ENCODE measurements around the gene COL27A1. TPM values are rescaled to one million over a fixed set of nuclear protein-coding genes. Genes with fewer than 3 reads are reported as not detected.

COL27A1 gene
- total RNA-seq, 2 experiments from 2014 or later, result 4.0 to 4.1 TPM

DNA sequence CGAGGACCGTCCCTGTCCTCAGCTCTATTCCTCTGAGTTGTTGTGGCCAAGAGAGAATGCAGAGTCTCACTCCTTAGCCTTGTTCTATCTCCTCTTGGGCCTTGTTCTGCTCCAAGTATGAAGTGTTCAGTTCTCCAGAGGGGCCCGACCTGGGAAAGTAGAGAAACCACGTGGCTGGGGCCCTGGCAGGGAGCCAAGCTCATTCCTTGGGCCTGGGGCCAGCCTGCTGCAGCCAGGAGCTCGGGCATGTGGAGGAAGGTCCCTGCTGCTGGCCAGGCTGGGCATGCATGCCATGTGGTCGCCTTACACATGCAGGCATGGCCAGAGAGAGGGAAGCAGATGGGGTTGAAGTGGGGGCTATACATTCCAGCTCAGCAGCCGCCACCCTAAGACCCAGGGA lies 60.7 kb downstream of the COL27A1 start:
- DNase-seq, result no peak
- Mint-ChIP-seq H3K4me3 (no peak overlapping the region), H3K36me3 (no peaks in the 10 kb centered on the region), H3K4me1 (ENCODE audit: low read depth) (no peaks in the 10 kb centered on the region), H3K9me3 (no peaks in the 10 kb centered on the region), H3K27ac (no peak overlapping the region), H3K27me3 (no peaks in the 10 kb centered on the region)
- intact Hi-C loops (cut with micrococcal nuclease), result no loop called here
- ChIA-PET POLR2A (no interaction called here), CTCF (interaction anchor here (1.5 kb wide), 1 partner anchor 108 kb away, joined by 4 read pairs; no protein-coding TSS in a partner anchor)

DNA sequence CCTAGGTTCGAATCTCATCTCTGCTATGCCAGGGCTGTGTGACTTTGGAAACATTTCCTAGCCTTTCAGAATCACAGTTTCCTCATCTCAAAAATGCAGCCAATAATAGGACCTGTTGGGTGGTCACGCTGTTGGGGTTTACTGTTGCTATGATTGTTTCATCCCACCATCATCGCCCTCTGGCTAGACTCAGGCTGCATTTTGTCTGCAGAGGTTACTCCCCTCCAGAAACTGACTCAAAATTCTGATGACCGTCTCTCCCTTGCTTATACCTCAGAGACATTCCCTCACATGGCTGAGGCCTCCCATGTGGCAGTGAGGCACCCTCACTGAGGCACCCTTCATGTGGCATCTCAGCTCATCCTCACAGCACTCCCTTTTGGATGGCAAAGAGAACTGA lies 61.6 kb downstream of the COL27A1 start:
- Mint-ChIP-seq H3K27ac (no peak overlapping the region), H3K36me3 (no peaks in the 10 kb centered on the region), H3K27me3 (no peaks in the 10 kb centered on the region), H3K4me1 (ENCODE audit: low read depth) (no peaks in the 10 kb centered on the region), H3K4me3 (no peak overlapping the region), H3K9me3 (no peaks in the 10 kb centered on the region)
- intact Hi-C loops (cut with micrococcal nuclease), result no loop called here
- no peak for DNase-seq
- CTCF ChIA-PET, result interaction anchor here (1.5 kb wide), 1 partner anchor 109 kb away, joined by 4 read pairs; no protein-coding TSS in a partner anchor
- POLR2A ChIA-PET, result no interaction called here

DNA sequence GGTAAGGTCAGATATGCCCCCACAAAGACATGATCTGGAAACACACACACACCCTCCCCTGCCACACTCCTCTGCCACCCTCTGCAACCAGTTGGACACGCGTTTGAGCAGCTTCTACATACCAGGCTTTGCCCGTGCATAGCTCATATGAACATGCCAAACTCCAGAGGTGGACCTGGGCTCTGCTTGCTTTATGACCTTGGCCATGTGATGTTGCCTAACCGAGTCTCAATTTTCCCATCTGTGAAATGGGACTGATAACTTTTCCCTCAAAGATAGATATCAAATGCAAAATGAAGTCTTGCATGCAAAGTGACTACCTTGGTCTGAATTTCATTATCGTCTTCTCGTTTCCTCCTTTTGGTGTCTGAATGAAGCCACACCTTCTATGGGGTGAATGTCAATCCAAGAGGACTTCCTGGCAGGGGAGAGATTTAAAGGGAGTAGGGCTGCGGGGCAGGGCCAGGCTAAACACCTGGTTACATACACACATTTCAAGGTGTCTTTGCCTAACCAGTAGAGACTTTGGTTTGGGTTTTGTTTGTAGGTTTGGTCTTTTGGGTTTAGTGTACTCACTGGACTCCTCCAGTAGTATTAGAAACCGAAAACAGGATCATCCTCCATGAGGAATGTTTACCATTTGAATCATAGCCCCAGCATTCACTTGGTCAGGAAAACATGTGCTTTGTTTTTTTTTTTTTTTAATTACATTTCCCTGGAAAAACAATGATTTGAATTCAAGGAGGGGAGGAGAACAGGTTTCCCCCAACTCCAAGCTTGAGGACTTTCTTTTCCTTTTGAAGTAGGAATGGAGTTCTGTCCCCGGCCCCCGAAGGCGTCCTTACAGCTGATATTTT lies 63.2 kb downstream of the COL27A1 start:
- ChIA-PET CTCF (no interaction called here), POLR2A (no interaction called here)
- Mint-ChIP-seq H3K9me3 (no peaks in the 10 kb centered on the region), H3K27me3 (no peaks in the 10 kb centered on the region), H3K4me3 (no peak overlapping the region), H3K4me1 (ENCODE audit: low read depth) (no peaks in the 10 kb centered on the region), H3K27ac (no peak overlapping the region), H3K36me3 (no peaks in the 10 kb centered on the region)
- DNase-seq, result no peak
- intact Hi-C loops (cut with micrococcal nuclease), result no loop called here

DNA sequence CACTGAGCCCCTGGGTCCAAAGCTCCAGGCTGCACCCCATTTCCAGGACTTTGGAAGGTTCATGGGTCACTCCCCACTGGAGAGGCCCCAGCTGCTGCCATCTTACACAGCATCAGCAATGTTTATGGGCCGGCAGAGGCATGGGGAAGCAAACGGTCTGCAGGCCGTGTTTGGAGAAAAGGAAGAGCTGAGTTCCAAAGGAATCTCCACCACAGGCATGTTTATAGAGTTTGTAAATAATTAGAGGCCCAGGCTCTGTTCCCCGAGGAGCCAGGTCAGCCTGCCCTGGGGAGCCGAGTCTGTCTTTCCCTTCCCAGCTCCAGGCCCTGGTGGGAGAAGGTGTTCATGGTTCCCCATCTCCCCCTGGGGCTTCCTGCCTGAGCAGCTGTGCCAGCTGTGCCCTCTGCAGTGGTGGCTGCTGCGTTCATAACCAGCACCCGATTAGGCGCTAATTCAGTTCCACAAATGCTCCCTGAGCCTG lies 64.8 kb downstream of the COL27A1 start:
- Mint-ChIP-seq H3K9me3 (no peaks in the 10 kb centered on the region), H3K36me3 (no peaks in the 10 kb centered on the region), H3K27ac (no peak overlapping the region), H3K4me1 (ENCODE audit: low read depth) (no peaks in the 10 kb centered on the region), H3K4me3 (no peak overlapping the region), H3K27me3 (no peaks in the 10 kb centered on the region)
- DNase-seq, result no peak
- CTCF ChIA-PET, result no interaction called here
- POLR2A ChIA-PET, result no interaction called here
- intact Hi-C loops (cut with micrococcal nuclease), result no loop called here

DNA sequence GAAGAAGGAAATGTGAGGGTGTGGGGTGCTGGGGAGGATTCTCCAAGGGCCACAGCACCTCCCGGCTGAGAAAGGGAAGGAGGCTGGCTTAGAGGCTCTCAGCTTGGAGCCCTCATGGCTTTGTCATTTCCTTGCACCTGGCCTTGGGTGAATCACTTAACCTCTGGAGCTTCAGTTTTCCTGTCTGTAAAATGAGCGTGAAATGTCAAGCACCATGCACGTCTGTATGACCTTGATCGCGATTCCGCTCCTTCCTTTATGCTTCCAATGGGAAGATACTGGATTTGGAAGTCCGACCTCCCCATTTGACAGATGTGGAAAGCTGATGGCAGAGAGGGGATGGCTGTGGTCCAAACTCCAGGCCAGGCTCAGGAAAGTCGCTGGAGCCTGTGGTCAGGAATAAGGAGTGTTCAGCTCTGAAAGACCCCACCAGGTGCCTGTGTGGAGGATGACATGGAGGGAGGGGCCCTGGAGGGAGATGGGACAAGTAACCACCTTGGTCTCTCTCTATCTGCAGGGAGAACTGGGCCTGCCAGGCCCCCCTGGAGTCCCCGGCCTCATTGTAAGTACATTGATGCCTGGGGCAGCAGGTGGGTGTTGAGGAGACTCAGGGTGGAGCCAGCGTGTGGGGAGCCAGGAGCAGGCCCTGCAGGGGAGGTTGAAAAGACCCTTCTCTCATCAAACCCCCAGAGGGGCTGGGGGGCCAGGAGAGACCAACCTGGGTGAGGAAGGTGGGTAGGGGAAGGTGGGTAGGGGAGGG lies 66.5 kb downstream of the COL27A1 start:
- CTCF ChIA-PET, result no interaction called here
- no peaks in the 10 kb centered on the region for H3K36me3 Mint-ChIP-seq
- POLR2A ChIA-PET, result no interaction called here
- no peak overlapping the region for H3K27ac Mint-ChIP-seq
- no peaks in the 10 kb centered on the region for H3K9me3 Mint-ChIP-seq
- H3K4me1 Mint-ChIP-seq (ENCODE audit: low read depth), result no peaks in the 10 kb centered on the region
- no peaks in the 10 kb centered on the region for H3K27me3 Mint-ChIP-seq
- no peak for DNase-seq
- no peak overlapping the region for H3K4me3 Mint-ChIP-seq
- intact Hi-C loops (cut with micrococcal nuclease), result no loop called here

DNA sequence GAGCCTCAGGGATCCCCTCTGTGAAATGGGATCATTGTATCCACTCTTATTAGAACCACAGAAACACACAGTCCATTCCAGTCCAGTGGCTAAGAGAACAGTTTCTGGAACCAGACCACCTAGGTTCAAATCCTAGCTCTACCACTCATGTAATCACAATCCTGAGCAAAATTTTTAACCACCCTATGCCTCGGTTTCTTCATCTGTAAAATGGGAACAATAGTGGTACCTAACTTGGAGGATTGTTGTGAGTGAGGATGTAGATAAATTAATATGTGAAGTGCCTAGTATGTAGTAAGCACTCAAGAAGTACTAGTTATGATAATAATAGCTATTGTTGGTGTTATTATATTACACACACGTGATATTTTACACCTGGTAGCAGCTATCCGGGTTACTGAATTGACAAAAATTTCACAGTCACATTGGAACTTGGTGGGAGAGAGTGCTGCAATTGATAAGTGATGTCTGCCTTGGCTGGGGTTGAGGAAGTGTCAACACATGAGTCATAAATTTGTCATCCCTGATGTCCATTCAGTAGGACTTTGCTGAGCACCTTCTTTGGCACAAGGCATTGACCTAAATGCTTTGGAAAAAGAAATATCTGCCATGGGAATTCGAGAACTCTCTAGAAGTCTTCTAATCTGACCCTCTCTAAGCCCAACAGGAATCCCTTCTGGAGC lies 68.4 kb downstream of the COL27A1 start:
- H3K4me1 Mint-ChIP-seq (ENCODE audit: low read depth), result no peaks in the 10 kb centered on the region
- DNase-seq, result no peak
- CTCF ChIA-PET, result no interaction called here
- H3K27ac Mint-ChIP-seq, result no peak overlapping the region
- no peaks in the 10 kb centered on the region for H3K27me3 Mint-ChIP-seq
- POLR2A ChIA-PET, result no interaction called here
- H3K9me3 Mint-ChIP-seq, result no peaks in the 10 kb centered on the region
- H3K36me3 Mint-ChIP-seq, result no peaks in the 10 kb centered on the region
- intact Hi-C loops (cut with micrococcal nuclease), result no loop called here
- H3K4me3 Mint-ChIP-seq, result no peak overlapping the region

DNA sequence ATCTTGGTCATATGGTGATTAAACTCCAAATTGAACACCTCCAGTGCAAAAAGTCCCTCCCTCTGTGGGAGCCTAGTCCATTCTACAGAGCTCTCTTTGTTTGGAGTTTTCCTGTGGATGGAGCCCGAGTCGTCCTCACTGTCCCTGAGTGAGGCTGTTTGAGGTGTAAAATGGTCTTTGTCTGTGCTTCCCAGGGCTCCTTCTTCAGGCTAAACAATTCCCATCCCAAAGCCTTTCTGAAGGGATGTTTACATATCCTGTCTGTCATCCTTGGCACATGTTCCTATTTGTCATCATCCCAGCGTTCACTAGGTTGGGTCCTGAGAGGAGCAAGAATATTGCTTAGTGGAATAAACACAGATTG lies 68.9 kb downstream of the COL27A1 start:
- Mint-ChIP-seq H3K4me3 (no peak overlapping the region), H3K4me1 (ENCODE audit: low read depth) (no peaks in the 10 kb centered on the region), H3K27me3 (no peaks in the 10 kb centered on the region), H3K27ac (no peak overlapping the region), H3K9me3 (no peaks in the 10 kb centered on the region), H3K36me3 (no peaks in the 10 kb centered on the region)
- CTCF ChIA-PET, result no interaction called here
- POLR2A ChIA-PET, result no interaction called here
- intact Hi-C loops (cut with micrococcal nuclease), result no loop called here
- no peak for DNase-seq

DNA sequence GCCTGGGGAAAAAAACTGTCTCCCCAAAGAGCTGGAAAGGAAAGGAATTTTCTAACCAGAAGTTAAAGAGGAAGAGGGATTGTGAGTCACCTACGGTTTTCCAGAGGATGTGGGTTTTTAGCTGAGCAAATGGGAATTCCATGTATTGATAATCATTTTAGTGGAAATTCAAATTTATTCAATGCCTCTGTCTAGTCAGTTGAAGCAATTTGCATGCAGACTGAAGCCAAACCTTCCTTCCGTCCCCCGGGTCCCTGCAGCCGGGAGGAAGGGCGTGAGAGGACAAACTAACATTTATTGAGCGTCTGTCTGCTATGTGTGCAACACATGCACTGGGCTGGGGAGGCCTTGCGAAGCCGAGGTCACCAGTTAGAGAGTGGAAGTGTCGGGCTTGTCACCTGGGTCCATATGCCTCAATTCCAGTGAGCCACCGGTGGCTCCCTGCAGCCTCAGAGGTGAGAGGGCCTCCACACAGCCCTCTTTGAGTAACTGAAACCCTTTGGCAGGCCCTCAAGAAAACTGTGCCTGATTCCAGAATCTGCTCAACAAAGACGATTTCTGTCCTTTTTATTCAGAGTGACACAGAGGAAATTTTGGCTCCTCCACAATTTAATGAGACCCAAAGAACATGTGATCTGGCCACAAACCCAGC lies 70.3 kb downstream of the COL27A1 start:
- Mint-ChIP-seq H3K9me3 (no peaks in the 10 kb centered on the region), H3K27me3 (no peaks in the 10 kb centered on the region), H3K4me1 (ENCODE audit: low read depth) (no peaks in the 10 kb centered on the region), H3K4me3 (no peak overlapping the region), H3K27ac (no peak overlapping the region), H3K36me3 (no peaks in the 10 kb centered on the region)
- ChIA-PET CTCF (no interaction called here), POLR2A (no interaction called here)
- intact Hi-C loops (cut with micrococcal nuclease), result no loop called here
- no peak for DNase-seq

DNA sequence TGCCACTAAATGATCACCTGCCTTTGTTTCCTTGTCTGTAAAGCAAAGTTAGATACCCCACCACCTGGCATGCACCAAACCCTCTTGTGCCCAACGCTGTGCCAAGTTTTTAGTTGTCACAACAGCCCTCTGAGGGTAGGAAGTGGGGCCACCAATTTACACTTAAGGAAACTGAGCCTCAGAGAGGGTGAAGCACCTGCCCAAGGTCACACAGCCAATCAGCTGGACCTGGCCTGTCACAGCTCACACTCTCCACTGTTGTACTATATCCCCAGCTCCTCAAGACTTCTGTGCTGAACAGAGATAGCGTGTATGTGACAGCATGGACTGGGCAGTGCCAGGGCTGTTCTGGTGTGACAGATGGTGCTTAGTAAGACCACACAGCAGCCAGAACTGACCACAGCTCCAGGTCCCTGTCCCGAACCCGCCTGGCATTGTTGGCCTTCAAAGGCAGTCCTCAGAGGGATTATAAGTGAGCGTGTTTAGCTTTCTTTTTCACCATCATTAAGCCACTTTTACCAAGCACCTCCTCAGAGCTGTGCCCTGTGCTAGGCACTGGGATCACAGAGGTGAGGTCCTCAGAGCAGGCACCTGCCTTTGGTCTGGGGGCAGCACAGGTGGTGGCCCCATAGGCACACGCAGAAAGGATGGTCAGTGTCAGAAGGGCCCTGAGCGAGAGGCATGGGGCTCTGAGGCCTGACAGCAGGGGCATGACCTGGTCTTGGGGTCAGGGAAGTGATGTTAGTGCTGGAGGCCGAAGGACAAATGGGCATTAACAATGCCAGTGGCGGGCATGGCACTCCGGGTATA lies 71.1 kb downstream of the COL27A1 start:
- H3K36me3 Mint-ChIP-seq, result no peaks in the 10 kb centered on the region
- intact Hi-C loops (cut with micrococcal nuclease), result no loop called here
- no peaks in the 10 kb centered on the region for H3K4me1 Mint-ChIP-seq (ENCODE audit: low read depth)
- H3K9me3 Mint-ChIP-seq, result no peaks in the 10 kb centered on the region
- H3K27ac Mint-ChIP-seq, result no peak overlapping the region
- ChIA-PET CTCF (no interaction called here), POLR2A (no interaction called here)
- DNase-seq, result no peak
- H3K27me3 Mint-ChIP-seq, result no peaks in the 10 kb centered on the region
- H3K4me3 Mint-ChIP-seq, result no peak overlapping the region

DNA sequence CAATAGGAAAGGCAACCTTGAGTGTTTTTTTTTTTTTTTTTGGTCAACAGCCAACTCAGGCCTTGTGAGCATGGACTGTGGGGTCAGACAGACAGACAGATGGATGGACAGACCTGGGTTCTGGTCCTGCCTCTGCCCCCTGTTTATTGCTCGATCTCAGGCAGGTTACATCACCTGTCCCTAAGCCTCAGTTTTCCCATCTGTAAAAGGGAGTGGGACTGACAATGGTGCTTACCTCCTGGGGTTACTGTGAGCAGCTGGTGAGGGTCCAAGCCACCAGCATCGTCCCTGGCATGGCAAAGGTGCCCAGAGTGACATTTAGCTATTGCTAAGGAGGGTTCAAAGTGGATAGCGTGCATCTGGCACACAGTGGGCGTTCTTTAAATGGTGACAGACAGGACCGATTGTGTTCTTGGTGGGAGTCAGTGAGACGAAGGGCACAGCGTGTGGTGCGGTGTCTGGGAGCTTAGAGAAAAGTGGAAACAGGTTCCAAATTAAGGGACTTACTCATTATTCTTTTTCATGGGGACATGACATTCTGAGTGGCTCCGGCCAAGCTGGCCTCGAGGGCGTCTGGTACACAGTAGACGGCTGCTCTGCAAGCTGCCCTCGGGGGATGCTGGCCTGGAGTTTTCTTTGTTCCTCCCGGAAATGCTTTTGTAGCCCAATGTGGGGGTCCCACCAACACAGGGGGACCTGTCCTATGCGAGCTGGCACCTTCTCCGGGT lies 72.1 kb downstream of the COL27A1 start:
- POLR2A ChIA-PET, result no interaction called here
- Mint-ChIP-seq H3K4me1 (ENCODE audit: low read depth) (no peaks in the 10 kb centered on the region), H3K9me3 (no peaks in the 10 kb centered on the region), H3K36me3 (no peaks in the 10 kb centered on the region), H3K27me3 (no peaks in the 10 kb centered on the region), H3K4me3 (no peak overlapping the region), H3K27ac (no peak overlapping the region)
- intact Hi-C loops (cut with micrococcal nuclease), result no loop called here
- DNase-seq, result no peak
- CTCF ChIA-PET, result no interaction called here

DNA sequence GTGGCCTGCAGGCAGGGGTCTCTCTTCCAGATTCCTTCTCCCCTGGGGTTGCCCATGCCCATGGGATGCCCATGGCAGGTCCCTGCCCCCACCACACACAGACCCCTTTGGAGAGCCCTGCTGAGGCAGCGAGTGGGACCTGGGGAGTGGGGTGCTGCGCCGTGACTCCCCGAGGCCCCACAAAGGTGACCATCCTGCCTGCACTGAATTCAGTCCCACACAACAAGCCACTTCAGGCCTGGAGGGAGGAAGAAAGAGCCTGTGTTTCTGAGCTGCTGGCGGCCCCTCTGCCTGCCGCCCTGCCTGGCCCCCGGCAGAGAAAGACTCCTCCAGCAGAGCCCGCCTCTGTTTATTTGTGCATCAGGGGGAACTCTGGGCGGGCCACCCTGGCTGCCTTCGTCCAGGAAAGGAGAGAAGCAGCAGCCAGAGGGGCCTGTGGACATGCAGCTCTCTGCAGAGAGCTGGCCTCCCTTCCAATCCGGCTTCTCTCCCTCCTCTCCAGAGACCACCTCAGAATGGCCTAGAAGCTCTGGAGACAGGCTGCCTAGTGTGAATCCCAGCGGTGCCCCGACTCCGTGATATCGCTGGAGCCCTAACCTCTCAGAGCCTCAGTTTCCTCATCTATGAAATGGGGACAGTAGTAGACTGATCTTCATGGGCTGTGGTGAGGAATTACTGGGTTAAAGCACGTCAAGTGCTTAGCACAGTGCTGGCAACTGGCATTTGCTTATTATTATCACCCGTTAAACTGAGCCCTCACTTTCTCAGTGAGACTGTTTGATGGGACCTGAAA lies 72.9 kb downstream of the COL27A1 start:
- H3K9me3 Mint-ChIP-seq, result no peaks in the 10 kb centered on the region
- H3K4me1 Mint-ChIP-seq (ENCODE audit: low read depth), result no peaks in the 10 kb centered on the region
- H3K36me3 Mint-ChIP-seq, result no peaks in the 10 kb centered on the region
- no peaks in the 10 kb centered on the region for H3K27me3 Mint-ChIP-seq
- DNase-seq, result no peak
- H3K4me3 Mint-ChIP-seq, result no peak overlapping the region
- intact Hi-C loops (cut with micrococcal nuclease), result no loop called here
- no peak overlapping the region for H3K27ac Mint-ChIP-seq
- POLR2A ChIA-PET, result no interaction called here
- CTCF ChIA-PET, result no interaction called here

Data from activated CD4-positive, alpha-beta memory T cell treated with anti-CD3 and anti-CD28 coated beads for 36 hours (primary cell).